HepG2 (cell line): Measurements from ENCODE around the gene C1QL4. TPM values are rescaled to one million over a fixed set of nuclear protein-coding genes. Genes with fewer than 3 reads are reported as not detected.

Experiments used
- ASH2L ChIP-seq: fragments of 300-600, 200-600 bp; sonication (generic); IDR thresholded peaks from 2 replicates; pipeline ENCODE4 v1.7.0; 2017; ENCODE audit warnings: low read depth, mild to moderate bottlenecking, moderate library complexity, mixed read lengths, low read length; ENCODE audit not compliant: insufficient read length
- CREM ChIP-seq, 2 experiments: sonication (generic) in 1 of 2; formaldehyde crosslinking in 1 of 2; IDR thresholded peaks; 2 replicates each; pipeline versions ENCODE4 v1.4.0 to v1.6.1; 2016 to 2020; ENCODE audit warnings: antibody characterized with exemption in 1 of 2, mild to moderate bottlenecking in 1 of 2, missing genetic modification reagents in 1 of 2
- EEA1 ChIP-seq: sonication (generic); formaldehyde crosslinking; IDR thresholded peaks from 2 replicates; pipeline ENCODE4 v1.5.1; 2020; ENCODE audit warnings: mild to moderate bottlenecking, missing genetic modification reagents, borderline replicate concordance
- FLYWCH1 ChIP-seq: sonication (generic); formaldehyde crosslinking; IDR thresholded peaks from 2 replicates; pipeline ENCODE4 v1.8.1; 2023; ENCODE audit warnings: mild to moderate bottlenecking, missing genetic modification reagents
- FOXP4 ChIP-seq: sonication (generic); formaldehyde crosslinking; IDR thresholded peaks from 2 replicates; pipeline ENCODE4 v1.4.0; 2020; ENCODE audit warnings: missing genetic modification reagents
- IRF9 ChIP-seq: sonication (generic); formaldehyde crosslinking; IDR thresholded peaks from 2 replicates; pipeline ENCODE4 v1.8.0; 2022; ENCODE audit warnings: missing genetic modification reagents, mild to moderate bottlenecking, borderline replicate concordance
- KAT8 ChIP-seq: IDR thresholded peaks from 2 replicates; pipeline ENCODE4 v1.6.1; 2016; ENCODE audit warnings: missing genetic modification reagents, missing compliant biosample characterization
- MZF1 ChIP-seq: sonication (generic); formaldehyde crosslinking; IDR thresholded peaks from 2 replicates; pipeline ENCODE4 v1.8.1; 2023; ENCODE audit warnings: mild to moderate bottlenecking, missing genetic modification reagents, borderline replicate concordance
- NFRKB ChIP-seq: fragments of 450-650 bp; IDR thresholded peaks from 2 replicates; pipeline ENCODE4 v1.6.1; 2017
- NONO ChIP-seq, 2 experiments: fragments of 450-650 bp in 1 of 2; sonication (generic) in 1 of 2; formaldehyde crosslinking in 1 of 2; IDR thresholded peaks in 1 of 2; conservative IDR thresholded peaks in 1 of 2; 2 replicates each; pipeline versions ENCODE4 v1.6.1 to v1.8.0; 2017 to 2022; ENCODE audit warnings: mild to moderate bottlenecking in 1 of 2, missing genetic modification reagents in 1 of 2, moderate library complexity in 1 of 2
- PLSCR1 ChIP-seq: sonication (generic); formaldehyde crosslinking; IDR thresholded peaks from 2 replicates; pipeline ENCODE4 v1.5.0; 2020; ENCODE audit warnings: missing genetic modification reagents, mild to moderate bottlenecking, borderline replicate concordance
- SALL2 ChIP-seq: sonication (generic); formaldehyde crosslinking; IDR thresholded peaks from 2 replicates; pipeline ENCODE4 v1.8.1; 2023; ENCODE audit warnings: mild to moderate bottlenecking, missing genetic modification reagents, inconsistent platforms
- SP4 ChIP-seq: sonication (generic); formaldehyde crosslinking; IDR thresholded peaks from 2 replicates; pipeline ENCODE4 v1.8.1; 2023; ENCODE audit warnings: mild to moderate bottlenecking, missing genetic modification reagents
- TOE1 ChIP-seq: sonication (generic); formaldehyde crosslinking; IDR thresholded peaks from 2 replicates; pipeline ENCODE4 v1.4.0; 2020; ENCODE audit warnings: mild to moderate bottlenecking, missing genetic modification reagents
- ZNF230 ChIP-seq: sonication (generic); formaldehyde crosslinking; IDR thresholded peaks from 2 replicates; pipeline ENCODE4 v1.4.0; 2020; ENCODE audit warnings: mild to moderate bottlenecking, missing genetic modification reagents
- ZNF280D ChIP-seq: sonication (generic); formaldehyde crosslinking; IDR thresholded peaks from 2 replicates; pipeline ENCODE4 v1.5.1; 2020; ENCODE audit warnings: mild to moderate bottlenecking, missing genetic modification reagents
- ZNF446 ChIP-seq: sonication (generic); formaldehyde crosslinking; IDR thresholded peaks from 2 replicates; pipeline ENCODE4 v1.5.0; 2020; ENCODE audit warnings: mild to moderate bottlenecking, missing genetic modification reagents
- ZNF589 ChIP-seq: sonication (generic); formaldehyde crosslinking; conservative IDR thresholded peaks from 2 replicates; pipeline ENCODE4 v1.8.0; 2022; ENCODE audit warnings: mild to moderate bottlenecking, moderate library complexity, missing genetic modification reagents
- ZNF639 ChIP-seq: conservative IDR thresholded peaks from 2 replicates; pipeline ENCODE4 v1.6.1; 2018; ENCODE audit warnings: missing genetic modification reagents
- ZNF792 ChIP-seq: IDR thresholded peaks from 2 replicates; pipeline ENCODE4 v1.6.1; 2016
- polyA plus RNA-seq, 8 experiments: library from polyadenylated mRNA; depleted of rRNA in 3 of 8; stranded (reverse) in 7 of 8; unstranded in 1 of 8; fragments of >200 nt; fragmentation: Illumina TruSeq in 4 of 8; extraction: Trizol in 4 of 8; gene quantifications; 2 replicates each; pipeline versions ENCODE4 v1.2.1 to v1.2.3, GENCODE V29; 2011 to 2016; ENCODE audit warnings: low read depth in 4 of 8, missing spikeins in 1 of 8, mixed read lengths in 1 of 8; ENCODE audit not compliant: insufficient read depth in 1 of 8
- total RNA-seq, 5 experiments: library from RNA; depleted of rRNA; stranded (reverse); fragments of >200 nt; fragmentation: Illumina TruSeq; extraction: Trizol; gene quantifications; 2 replicates each; pipeline ENCODE4 v1.2.3, GENCODE V29; 2016; ENCODE audit warnings: low read depth in 1 of 5

C1QL4 gene
- total and polyA plus RNA-seq, 2 of the 13 experiments (the other 11 are each of a cell fraction or from before 2014, with no cell fraction given), result 0.03 TPM; not detected in 1

GRCh38 chr12:49347311-49348193 lies 10.6 kb upstream of the C1QL4 start (continued):
- TF ChIP-seq ZNF280D (CRISPR knock-in tag), result no peak
- TF ChIP-seq KAT8 (CRISPR knock-in tag), result peak; percentile 91
- peak; percentile 68 for TF ChIP-seq SALL2 (CRISPR knock-in tag)
- no peak for TF ChIP-seq TOE1
- TF ChIP-seq EEA1 (CRISPR knock-in tag), result no peak
- no peak for TF ChIP-seq IRF9 (CRISPR knock-in tag)
- TF ChIP-seq ZNF230 (CRISPR knock-in tag), result peak; percentile 91
- no peak for TF ChIP-seq FLYWCH1
- peak; percentile 94 for TF ChIP-seq ZNF639
- peak; percentile 84 for TF ChIP-seq ZNF792 (CRISPR knock-in tag)
- TF ChIP-seq PLSCR1 (CRISPR knock-in tag), result no peak
- no peak for TF ChIP-seq ZNF589 (CRISPR knock-in tag)
- TF ChIP-seq ZNF446 (CRISPR knock-in tag), result no peak
- no peak for TF ChIP-seq NONO (IDR thresholded peaks at IDR 0.05)
- TF ChIP-seq NONO (CRISPR knock-in tag; conservative IDR thresholded peaks at IDR 0.05), result 0 out of 2 replicates have a peak, but pooled peaks have one; percentile 44
- no peak for TF ChIP-seq MZF1 (CRISPR knock-in tag)
- no peak; the same call in none of the 2 replicates for TF ChIP-seq SP4
- TF ChIP-seq CREM (IDR thresholded peaks at IDR 0.05), result no peak
- no peak for TF ChIP-seq CREM (CRISPR knock-in tag; IDR thresholded peaks at IDR 0.05)
- TF ChIP-seq ASH2L, result peak; percentile 71
- TF ChIP-seq NFRKB, result no peak
- TF ChIP-seq FOXP4 (CRISPR knock-in tag), result peak; percentile 75
